HEK293 (cell line): ENCODE measurements around the gene CCSER1.
"Not testable (repeated sequence)": the region's sequence is repeated elsewhere in the genome, so short reads cannot be mapped to it uniquely, and the experiment has no call there.

Source experiments
- KLF9 ChIP-seq: fragments of 450-650 bp; formaldehyde crosslinking; IDR thresholded peaks from 2 replicates; pipeline ENCODE4 v1.5.1; 2016; ENCODE audit warnings: missing biosample characterization, missing genetic modification characterization, low read depth
- SP3 ChIP-seq: fragments of 450-650 bp; formaldehyde crosslinking; IDR thresholded peaks from 2 replicates; pipeline ENCODE4 v1.5.1; 2016; ENCODE audit warnings: missing biosample characterization, missing genetic modification characterization
- YY1 ChIP-seq: fragments of 450-650 bp; formaldehyde crosslinking; IDR thresholded peaks from 2 replicates; pipeline ENCODE4 v1.5.1; 2018; ENCODE audit warnings: missing biosample characterization, missing genetic modification characterization
- ZNF184 ChIP-seq: fragments of 450-650 bp; IDR thresholded peaks from 2 replicates; pipeline ENCODE4 v1.5.1; 2018; ENCODE audit warnings: missing biosample characterization, mild to moderate bottlenecking, missing genetic modification characterization
- ZNF624 ChIP-seq: fragments of 450-650 bp; formaldehyde crosslinking; IDR thresholded peaks from 2 replicates; pipeline ENCODE4 v1.5.1; 2017; ENCODE audit warnings: missing biosample characterization, missing genetic modification characterization
- ZNF654 ChIP-seq: fragments of 450-650 bp; formaldehyde crosslinking; IDR thresholded peaks from 2 replicates; pipeline ENCODE4 v1.5.1; 2016; ENCODE audit warnings: low read depth, missing biosample characterization, missing genetic modification characterization
- TF ChIP-seq, protein P1 (sequence below): fragments of 450-650 bp; formaldehyde crosslinking; IDR thresholded peaks from 2 replicates; pipeline ENCODE4 v1.5.1; 2016; ENCODE audit warnings: missing biosample characterization, missing genetic modification characterization
- TF ChIP-seq, protein P2 (sequence below): fragments of 450-650 bp; formaldehyde crosslinking; IDR thresholded peaks from 2 replicates; pipeline ENCODE4 v1.5.1; 2016; ENCODE audit warnings: missing biosample characterization, missing genetic modification characterization
- TF ChIP-seq, protein P3 (sequence below): fragments of 450-650 bp; formaldehyde crosslinking; IDR thresholded peaks from 2 replicates; pipeline ENCODE4 v1.5.1; 2016; ENCODE audit warnings: missing biosample characterization, missing genetic modification characterization

GRCh38 chr4:91268481-91268880 is 1141.3 kb downstream of the CCSER1 start:
- not testable (repeated sequence) for TF ChIP-seq ZNF184, YY1, ZNF624, ZNF654, KLF9, SP3 (tag by site-specific recombination)
- TF ChIP-seq, protein P1, sequence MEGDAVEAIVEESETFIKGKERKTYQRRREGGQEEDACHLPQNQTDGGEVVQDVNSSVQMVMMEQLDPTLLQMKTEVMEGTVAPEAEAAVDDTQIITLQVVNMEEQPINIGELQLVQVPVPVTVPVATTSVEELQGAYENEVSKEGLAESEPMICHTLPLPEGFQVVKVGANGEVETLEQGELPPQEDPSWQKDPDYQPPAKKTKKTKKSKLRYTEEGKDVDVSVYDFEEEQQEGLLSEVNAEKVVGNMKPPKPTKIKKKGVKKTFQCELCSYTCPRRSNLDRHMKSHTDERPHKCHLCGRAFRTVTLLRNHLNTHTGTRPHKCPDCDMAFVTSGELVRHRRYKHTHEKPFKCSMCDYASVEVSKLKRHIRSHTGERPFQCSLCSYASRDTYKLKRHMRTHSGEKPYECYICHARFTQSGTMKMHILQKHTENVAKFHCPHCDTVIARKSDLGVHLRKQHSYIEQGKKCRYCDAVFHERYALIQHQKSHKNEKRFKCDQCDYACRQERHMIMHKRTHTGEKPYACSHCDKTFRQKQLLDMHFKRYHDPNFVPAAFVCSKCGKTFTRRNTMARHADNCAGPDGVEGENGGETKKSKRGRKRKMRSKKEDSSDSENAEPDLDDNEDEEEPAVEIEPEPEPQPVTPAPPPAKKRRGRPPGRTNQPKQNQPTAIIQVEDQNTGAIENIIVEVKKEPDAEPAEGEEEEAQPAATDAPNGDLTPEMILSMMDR (tag by site-specific recombination): not testable (repeated sequence)
- TF ChIP-seq, protein P2, sequence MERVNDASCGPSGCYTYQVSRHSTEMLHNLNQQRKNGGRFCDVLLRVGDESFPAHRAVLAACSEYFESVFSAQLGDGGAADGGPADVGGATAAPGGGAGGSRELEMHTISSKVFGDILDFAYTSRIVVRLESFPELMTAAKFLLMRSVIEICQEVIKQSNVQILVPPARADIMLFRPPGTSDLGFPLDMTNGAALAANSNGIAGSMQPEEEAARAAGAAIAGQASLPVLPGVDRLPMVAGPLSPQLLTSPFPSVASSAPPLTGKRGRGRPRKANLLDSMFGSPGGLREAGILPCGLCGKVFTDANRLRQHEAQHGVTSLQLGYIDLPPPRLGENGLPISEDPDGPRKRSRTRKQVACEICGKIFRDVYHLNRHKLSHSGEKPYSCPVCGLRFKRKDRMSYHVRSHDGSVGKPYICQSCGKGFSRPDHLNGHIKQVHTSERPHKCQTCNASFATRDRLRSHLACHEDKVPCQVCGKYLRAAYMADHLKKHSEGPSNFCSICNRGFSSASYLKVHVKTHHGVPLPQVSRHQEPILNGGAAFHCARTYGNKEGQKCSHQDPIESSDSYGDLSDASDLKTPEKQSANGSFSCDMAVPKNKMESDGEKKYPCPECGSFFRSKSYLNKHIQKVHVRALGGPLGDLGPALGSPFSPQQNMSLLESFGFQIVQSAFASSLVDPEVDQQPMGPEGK (tag by site-specific recombination): not testable (repeated sequence)
- TF ChIP-seq, protein P3, sequence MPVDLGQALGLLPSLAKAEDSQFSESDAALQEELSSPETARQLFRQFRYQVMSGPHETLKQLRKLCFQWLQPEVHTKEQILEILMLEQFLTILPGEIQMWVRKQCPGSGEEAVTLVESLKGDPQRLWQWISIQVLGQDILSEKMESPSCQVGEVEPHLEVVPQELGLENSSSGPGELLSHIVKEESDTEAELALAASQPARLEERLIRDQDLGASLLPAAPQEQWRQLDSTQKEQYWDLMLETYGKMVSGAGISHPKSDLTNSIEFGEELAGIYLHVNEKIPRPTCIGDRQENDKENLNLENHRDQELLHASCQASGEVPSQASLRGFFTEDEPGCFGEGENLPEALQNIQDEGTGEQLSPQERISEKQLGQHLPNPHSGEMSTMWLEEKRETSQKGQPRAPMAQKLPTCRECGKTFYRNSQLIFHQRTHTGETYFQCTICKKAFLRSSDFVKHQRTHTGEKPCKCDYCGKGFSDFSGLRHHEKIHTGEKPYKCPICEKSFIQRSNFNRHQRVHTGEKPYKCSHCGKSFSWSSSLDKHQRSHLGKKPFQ (tag by site-specific recombination): not testable (repeated sequence)
